GM12878 (cell line): ENCODE results near the gene HAND2. TPM values are rescaled to one million over a fixed set of nuclear protein-coding genes. Genes with fewer than 3 reads are reported as not detected.

Experiments used
- ATAC-seq: fragments of 200-7000 bp; cut with Tn5 transposase; 3 replicates; pipeline ENCODE4 v1.9.1; 2020; ENCODE audit warnings: mild to moderate bottlenecking, moderate library complexity
- BruUV-seq: library from RNA; stranded (reverse); fragments of 400-500 nt; replicated peaks from 2 replicates; lab custom pipeline; 2021; lab: Mats Ljungman, UMichigan
- CTCF ChIA-PET: fragments of 300-600 bp; sonication (Branson Sonifier 250); formaldehyde crosslinking; extraction: SDS; loops from one replicate; lab custom pipeline; 2021; ENCODE audit warnings: inconsistent platforms; lab: Yijun Ruan, JAX
- POLR2A ChIA-PET: fragments of 350-600 bp; formaldehyde crosslinking; extraction: SDS; loops from one replicate; lab custom pipeline; 2021; ENCODE audit warnings: inconsistent platforms; lab: Charles Lee
- RAD21 ChIA-PET: fragments of 300-600 bp; sonication (Branson Sonifier 250); formaldehyde crosslinking; loops from one replicate; lab custom pipeline; 2023; ENCODE audit warnings: antibody characterized with exemption; ENCODE audit not compliant: unreplicated experiment; lab: Charles Lee
- SMC1A ChIA-PET: fragments of 300-600 bp; sonication (Branson Sonifier 250); formaldehyde crosslinking; loops from one replicate; lab custom pipeline; 2023; ENCODE audit not compliant: unreplicated experiment, uncharacterized antibody; lab: Charles Lee
- DNase-seq: peaks from one replicate; pipeline ENCODE4 v3.0.0-alpha.2; 2011; ENCODE audit warnings: low read depth, low spot score
- FAIRE-seq: peaks from 3 replicates; lab custom pipeline; 2011; peaks lifted over from hg19 to GRCh38; lab: Jason Lieb, UNC
- H2AFZ ChIP-seq: 2 replicates; pipeline ENCODE4 v1.6.0; 2011; ENCODE audit warnings: low read depth, low read length, control low read depth; ENCODE audit not compliant: control insufficient read depth
- H3K27ac ChIP-seq: 2 replicates; pipeline ENCODE4 v1.5.1; 2011; ENCODE audit warnings: control low read depth; ENCODE audit not compliant: control insufficient read depth, insufficient read depth
- H3K27me3 ChIP-seq, 2 experiments: replicated peaks in 1 of 2; 2 replicates each; pipeline versions ENCODE4 v1.6.0 to v1.6.1; 2011; ENCODE audit warnings: low read length in 1 of 2; ENCODE audit not compliant: control insufficient read depth in 2 of 2, insufficient read depth in 2 of 2
- H3K36me3 ChIP-seq, 2 experiments: 2 replicates each; pipeline ENCODE4 v1.5.1; 2011; ENCODE audit warnings: low read length in 1 of 2; ENCODE audit not compliant: control insufficient read depth in 2 of 2, insufficient read depth in 2 of 2
- H3K4me1 ChIP-seq: 2 replicates; pipeline ENCODE4 v1.6.1; 2011; ENCODE audit warnings: mild to moderate bottlenecking, low read length, moderate library complexity, mixed read lengths; ENCODE audit not compliant: control insufficient read depth, insufficient read depth
- H3K4me2 ChIP-seq: 2 replicates; pipeline ENCODE4 v1.6.0; 2011; ENCODE audit warnings: control low read depth; ENCODE audit not compliant: control insufficient read depth, insufficient read depth
- H3K4me3 ChIP-seq: fragments of 200-600 bp; sonication (generic); 2 replicates; pipeline ENCODE4 v1.5.1; 2016
- H3K79me2 ChIP-seq: 2 replicates; pipeline ENCODE4 v1.6.0; 2011; ENCODE audit warnings: low read length; ENCODE audit not compliant: control insufficient read depth, insufficient read depth
- H3K9ac ChIP-seq: 2 replicates; pipeline ENCODE4 v1.8.0; 2011; ENCODE audit warnings: low read length, control low read depth, mixed read lengths; ENCODE audit not compliant: control insufficient read depth, insufficient read depth
- H3K9me3 ChIP-seq: replicated peaks from 3 replicates; pipeline ENCODE4 v1.5.1; 2011; ENCODE audit warnings: mild to moderate bottlenecking, low read length; ENCODE audit not compliant: control insufficient read depth, insufficient read depth
- H4K20me1 ChIP-seq: 2 replicates; pipeline ENCODE4 v1.6.0; 2011; ENCODE audit not compliant: control insufficient read depth, insufficient read depth
- ATF2 ChIP-seq: IDR thresholded peaks from 2 replicates; pipeline ENCODE4 v1.6.1; 2012; ENCODE audit warnings: low read length, inconsistent platforms
- EGR1 ChIP-seq, 2 experiments: IDR thresholded peaks; 1 replicate in 1 of 2; 2 replicates in 1 of 2; pipeline ENCODE4 v1.6.1; 2011 to 2012; ENCODE audit warnings: low read depth in 2 of 2, low read length in 2 of 2, borderline replicate concordance in 1 of 2, mild to moderate bottlenecking in 1 of 2, moderate library complexity in 1 of 2
- MTA2 ChIP-seq: fragments of 450-650 bp; IDR thresholded peaks from 2 replicates; pipeline ENCODE4 v1.6.1; 2016; ENCODE audit warnings: low read depth, mild to moderate bottlenecking, moderate library complexity
- NFXL1 ChIP-seq: fragments of 450-650 bp; IDR thresholded peaks from 2 replicates; pipeline ENCODE4 v1.6.1; 2017; ENCODE audit warnings: antibody characterized with exemption, mild to moderate bottlenecking, borderline replicate concordance
- SMAD1 ChIP-seq: fragments of 450-650 bp; IDR thresholded peaks from 2 replicates; pipeline ENCODE4 v1.6.1; 2018; ENCODE audit warnings: mild to moderate bottlenecking, low read depth; ENCODE audit not compliant: partially characterized antibody
- SRF ChIP-seq, 2 experiments: IDR thresholded peaks; 2 replicates each; pipeline ENCODE4 v1.6.1; 2011; ENCODE audit warnings: low read depth in 2 of 2, low read length in 2 of 2, mild to moderate bottlenecking in 1 of 2, moderate library complexity in 1 of 2
- STAT3 ChIP-seq: IDR thresholded peaks from 2 replicates; pipeline ENCODE4 v1.6.1; 2011; ENCODE audit warnings: low read depth, low read length, improper control_type of control experiment
- SUZ12 ChIP-seq: fragments of 200-600 bp; sonication (generic); IDR thresholded peaks from one replicate; pipeline ENCODE4 v1.6.1; 2018; ENCODE audit warnings: antibody characterized with exemption, mild to moderate bottlenecking; ENCODE audit not compliant: unreplicated experiment
- TCF12 ChIP-seq: IDR thresholded peaks from 2 replicates; pipeline ENCODE4 v1.6.1; 2011; ENCODE audit warnings: low read depth, mild to moderate bottlenecking, low read length
- YY1 ChIP-seq: IDR thresholded peaks from 2 replicates; pipeline ENCODE4 v1.6.1; 2011; ENCODE audit warnings: low read depth, mild to moderate bottlenecking, low read length
- ZNF274 ChIP-seq: IDR thresholded peaks from one replicate; pipeline ENCODE4 v1.8.0; 2011; ENCODE audit not compliant: insufficient read length, insufficient read depth
- WGBS: methylation state at CpG from one replicate; pipeline ENCODE4 v1.1.6; 2016; ENCODE audit warnings: low lambda C conversion rate; ENCODE audit not compliant: insufficient replicate concordance, insufficient coverage; ENCODE audit errors: missing lambda C conversion rate; 5-methylcytosine and 5-hydroxymethylcytosine counted together
- in situ Hi-C: fragments of 300-500 bp; cut with MboI; formaldehyde crosslinking; loops from 9 replicates; pipeline ENCODE4 v1.14.3; 2018; ENCODE audit warnings: mixed read lengths
- intact Hi-C: fragments of 100-400 bp; cut with micrococcal nuclease; formaldehyde crosslinking; loops from one replicate; pipeline ENCODE4 v1.14.2; 2022; ENCODE audit not compliant: unreplicated experiment
- polyA plus RNA-seq, 11 experiments: library from polyadenylated mRNA; depleted of rRNA in 4 of 11; unstranded in 6 of 11; stranded (reverse) in 5 of 11; fragments of >200 nt; fragmentation: Nextera tagmentation in 4 of 11; fragmentation: Illumina TruSeq in 1 of 11; extraction: Ambion mirVana in 4 of 11; extraction: Trizol in 1 of 11; gene quantifications; 1 replicate in 1 of 11; 2 replicates in 10 of 11; pipeline versions ENCODE4 v1.2.1 to v1.2.3, GENCODE V29; 2011 to 2016; ENCODE audit warnings: inconsistent platforms in 2 of 11, missing spikeins in 2 of 11, low read depth in 1 of 11
- total RNA-seq, 4 experiments: library from RNA; depleted of rRNA in 3 of 4; stranded (reverse); fragments of >200 nt in 3 of 4; fragmentation: Illumina TruSeq in 1 of 4; extraction: Trizol in 1 of 4; gene quantifications; 2 replicates each; pipeline versions ENCODE4 v1.2.1 to v1.2.3, GENCODE V29; 2013 to 2021

Gene HAND2
- total and polyA plus RNA-seq, 10 of the 15 experiments (the other 5 are each of a cell fraction or from before 2014, with no cell fraction given): 0.09 TPM; not detected in 9

- CTCF ChIA-PET: no interaction called here
- Histone ChIP-seq H3K27ac (no peak overlapping the region), H3K9ac (no peak overlapping the region)
- TF ChIP-seq ATF2: no peak
- no peak for TF ChIP-seq SUZ12
- TF ChIP-seq NFXL1: no peak
- TF ChIP-seq SMAD1: no peak
- no peak for TF ChIP-seq EGR1 (IDR thresholded peaks at IDR 0.05; ENCODE audit: borderline replicate concordance in 1 of 2, low read depth in 2 of 2, low read length in 2 of 2)
- TF ChIP-seq YY1: no peak
- no peak for TF ChIP-seq MTA2
- TF ChIP-seq ZNF274: no peak
- TF ChIP-seq STAT3: no peak
- TF ChIP-seq SRF (IDR thresholded peaks at IDR 0.05; ENCODE audit: low read depth in 2 of 2, low read length in 2 of 2): no peak
- no peak for TF ChIP-seq TCF12
- TF ChIP-seq, all 136 proteins: peak for 0
- no TSS peak for BruUV-seq
- Histone ChIP-seq H3K79me2 (no peaks in the 10 kb centered on the region), H3K4me1 (no peaks in the 10 kb centered on the region), H3K4me2 (no peak overlapping the region), H3K9me3 (no peaks in the 10 kb centered on the region; the same call in 2 of the 3 replicates), H3K36me3 (no peaks in the 10 kb centered on the region), H2AFZ (no peak overlapping the region), H3K27me3 (peaks cover 12 to 41% of the 10 kb centered on the region in 2 experiments), H4K20me1 (no peaks in the 10 kb centered on the region), H3K4me3 (no peak overlapping the region)
- in situ Hi-C loops: no loop called here
- ATAC-seq (no peak), FAIRE-seq (no peak), DNase-seq (no peak)
- ChIA-PET RAD21 (no interaction called here), POLR2A (no interaction called here), SMC1A (no interaction called here)
- 9% methylated on average over 4 of the region's 4 CpGs for WGBS
- intact Hi-C loops: no loop called here
Observed at GRCh38 chr4:173532725-173533511, 2.9 kb upstream of the HAND2 start.
